Hepatocyte (in vitro differentiated cells): ENCODE results near the gene SIAH3. TPM values are rescaled to one million over a fixed set of nuclear protein-coding genes. Genes with fewer than 3 reads are reported as not detected.

Experiments
- DNase-seq: peaks from one replicate; pipeline ENCODE4 v3.0.0-alpha.2; 2016; ENCODE audit warnings: low spot score
- H2AFZ ChIP-seq: fragments of 200-600 bp; sonication (generic); 2 replicates; pipeline ENCODE4 v1.6.0; 2016; ENCODE audit warnings: antibody characterized with exemption, mild to moderate bottlenecking
- H3K27ac ChIP-seq: fragments of 200-600 bp; sonication (generic); 2 replicates; pipeline ENCODE4 v1.5.1; 2016; ENCODE audit warnings: mild to moderate bottlenecking
- H3K27me3 ChIP-seq: fragments of 200-600 bp; sonication (generic); 2 replicates; pipeline ENCODE4 v1.6.1; 2016
- H3K36me3 ChIP-seq: fragments of 200-600 bp; sonication (generic); replicated peaks from 2 replicates; pipeline ENCODE4 v1.5.1; 2016; ENCODE audit warnings: low read depth; ENCODE audit not compliant: insufficient read depth
- H3K4me1 ChIP-seq: fragments of 200-600 bp; sonication (generic); 2 replicates; pipeline ENCODE4 v1.5.1; 2016; ENCODE audit warnings: mild to moderate bottlenecking, moderate library complexity; ENCODE audit not compliant: insufficient read depth
- H3K4me2 ChIP-seq: fragments of 200-600 bp; sonication (generic); 2 replicates; pipeline ENCODE4 v1.6.0; 2016
- H3K4me3 ChIP-seq: fragments of 200-600 bp; sonication (generic); 2 replicates; pipeline ENCODE4 v1.5.1; 2016; ENCODE audit warnings: mild to moderate bottlenecking
- H3K79me2 ChIP-seq: fragments of 200-600 bp; sonication (generic); 2 replicates; pipeline ENCODE4 v1.6.0; 2017; ENCODE audit warnings: mild to moderate bottlenecking
- H3K9me2 ChIP-seq: fragments of 200-600 bp; sonication (generic); replicated peaks from 2 replicates; pipeline ENCODE4 v1.6.0; 2017; ENCODE audit warnings: mild to moderate bottlenecking; ENCODE audit not compliant: insufficient read depth
- H3K9me3 ChIP-seq: fragments of 200-600 bp; sonication (generic); 2 replicates; pipeline ENCODE4 v1.5.1; 2016; ENCODE audit warnings: low read depth, mild to moderate bottlenecking
- H4K20me1 ChIP-seq: fragments of 200-600 bp; sonication (generic); 2 replicates; pipeline ENCODE4 v1.6.0; 2016; ENCODE audit warnings: mild to moderate bottlenecking; ENCODE audit not compliant: insufficient read depth, poor library complexity, severe bottlenecking
- EZH2 ChIP-seq: fragments of 200-600 bp; sonication (generic); IDR thresholded peaks from 2 replicates; pipeline ENCODE4 v1.6.1; 2016; ENCODE audit warnings: antibody characterized with exemption, mild to moderate bottlenecking, borderline replicate concordance
- EZH2phosphoT487 ChIP-seq: fragments of 200-600 bp; sonication (generic); IDR thresholded peaks from one replicate; pipeline ENCODE4 v1.6.1; 2018; ENCODE audit warnings: antibody characterized with exemption, mild to moderate bottlenecking, low read depth, moderate library complexity; ENCODE audit not compliant: unreplicated experiment, severe bottlenecking
- WGBS: methylation state at CpG from one replicate; pipeline ENCODE4 v1.1.6; 2016; ENCODE audit warnings: low lambda C conversion rate; ENCODE audit errors: missing lambda C conversion rate; 5-methylcytosine and 5-hydroxymethylcytosine counted together
- polyA plus RNA-seq: library from polyadenylated mRNA; unstranded; fragments of >200 nt; fragmentation: Nextera tagmentation; extraction: Ambion mirVana; gene quantifications from 2 replicates; pipeline ENCODE4 v1.2.1, GENCODE V29; 2016
- total RNA-seq: library from RNA; depleted of rRNA; stranded (reverse); fragments of >200 nt; gene quantifications from 2 replicates; pipeline ENCODE4 v1.2.3, GENCODE V29; 2014
- TF ChIP-seq, protein P1 (sequence below): fragments of 200-600 bp; sonication (generic); IDR thresholded peaks from 2 replicates; pipeline ENCODE4 v1.5.1; 2016; ENCODE audit warnings: antibody characterized with exemption, mild to moderate bottlenecking; ENCODE audit not compliant: poor library complexity

Gene SIAH3
- total and polyA plus RNA-seq, 2 experiments from 2014 or later = 0.23 TPM; not detected in 1

DNA sequence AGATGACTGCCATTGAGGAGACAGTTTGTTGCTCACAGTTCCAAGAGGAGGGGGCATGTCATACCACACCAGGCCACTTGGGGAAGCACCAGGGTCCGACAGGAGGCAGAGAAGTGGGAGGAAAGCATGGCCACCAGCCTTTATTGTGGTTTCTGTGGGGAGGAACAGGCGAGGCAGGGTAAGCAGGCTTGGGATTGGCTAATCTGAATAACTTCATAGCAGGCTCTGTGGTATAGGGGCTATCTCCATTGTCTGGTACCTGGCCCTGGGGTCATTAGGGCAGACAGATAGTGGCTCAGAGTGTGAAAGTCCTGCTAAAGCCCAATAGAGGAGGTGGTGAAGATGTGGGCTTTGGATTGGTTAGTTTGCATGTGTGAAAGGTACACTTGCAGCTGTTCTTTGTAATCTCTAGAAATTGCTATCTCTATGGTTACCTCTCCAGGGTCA lies 114.0 kb downstream of the SIAH3 start:
- H3K27ac ChIP-seq = no peak overlapping the region
- no peak overlapping the region for H2AFZ ChIP-seq
- H3K36me3 ChIP-seq = no peaks in the 10 kb centered on the region
- no peaks in the 10 kb centered on the region for H4K20me1 ChIP-seq
- H3K9me3 ChIP-seq = no peaks in the 10 kb centered on the region
- H3K9me2 ChIP-seq = no peaks in the 10 kb centered on the region
- peaks cover 4% of the 10 kb centered on the region for H3K27me3 ChIP-seq
- TF ChIP-seq, protein P1, sequence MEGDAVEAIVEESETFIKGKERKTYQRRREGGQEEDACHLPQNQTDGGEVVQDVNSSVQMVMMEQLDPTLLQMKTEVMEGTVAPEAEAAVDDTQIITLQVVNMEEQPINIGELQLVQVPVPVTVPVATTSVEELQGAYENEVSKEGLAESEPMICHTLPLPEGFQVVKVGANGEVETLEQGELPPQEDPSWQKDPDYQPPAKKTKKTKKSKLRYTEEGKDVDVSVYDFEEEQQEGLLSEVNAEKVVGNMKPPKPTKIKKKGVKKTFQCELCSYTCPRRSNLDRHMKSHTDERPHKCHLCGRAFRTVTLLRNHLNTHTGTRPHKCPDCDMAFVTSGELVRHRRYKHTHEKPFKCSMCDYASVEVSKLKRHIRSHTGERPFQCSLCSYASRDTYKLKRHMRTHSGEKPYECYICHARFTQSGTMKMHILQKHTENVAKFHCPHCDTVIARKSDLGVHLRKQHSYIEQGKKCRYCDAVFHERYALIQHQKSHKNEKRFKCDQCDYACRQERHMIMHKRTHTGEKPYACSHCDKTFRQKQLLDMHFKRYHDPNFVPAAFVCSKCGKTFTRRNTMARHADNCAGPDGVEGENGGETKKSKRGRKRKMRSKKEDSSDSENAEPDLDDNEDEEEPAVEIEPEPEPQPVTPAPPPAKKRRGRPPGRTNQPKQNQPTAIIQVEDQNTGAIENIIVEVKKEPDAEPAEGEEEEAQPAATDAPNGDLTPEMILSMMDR = no peak
- TF ChIP-seq EZH2phosphoT487 (no peak), EZH2 (no peak)
- no peak overlapping the region for H3K4me2 ChIP-seq
- no peak overlapping the region for H3K4me3 ChIP-seq
- H3K79me2 ChIP-seq = no peaks in the 10 kb centered on the region
- 56% methylated on average over 2 of the region's 2 CpGs for WGBS
- DNase-seq = no peak
- H3K4me1 ChIP-seq = no peaks in the 10 kb centered on the region

DNA sequence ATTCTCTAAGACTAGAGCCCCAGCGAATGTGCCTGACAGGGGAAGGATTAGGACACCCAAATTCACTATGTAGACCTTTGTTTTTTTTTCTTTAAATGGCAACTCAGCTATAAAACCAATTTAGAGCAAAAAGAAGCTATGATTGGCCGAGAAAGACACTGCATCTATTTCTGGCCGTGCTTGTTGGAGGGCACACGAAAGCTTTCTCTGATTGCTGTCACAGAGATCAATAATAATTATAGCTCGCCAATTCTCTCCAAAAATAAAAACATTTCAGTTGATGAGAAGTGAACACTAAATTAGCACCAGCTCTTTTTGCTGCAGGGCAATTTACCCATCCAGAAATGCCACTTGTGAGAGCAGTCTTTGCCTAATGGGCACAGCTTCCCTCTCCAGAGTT lies 118.2 kb downstream of the SIAH3 start:
- no peak for TF ChIP-seq EZH2phosphoT487
- TF ChIP-seq EZH2 = no peak
- TF ChIP-seq, protein P1 = no peak
- WGBS = 86% methylated on average over 5 of the region's 5 CpGs
- H2AFZ ChIP-seq = no peak overlapping the region
- H4K20me1 ChIP-seq = no peaks in the 10 kb centered on the region
- H3K4me1 ChIP-seq = no peaks in the 10 kb centered on the region
- no peak overlapping the region for H3K27ac ChIP-seq
- H3K4me3 ChIP-seq = no peak overlapping the region
- H3K4me2 ChIP-seq = no peak overlapping the region
- H3K36me3 ChIP-seq = no peaks in the 10 kb centered on the region
- peaks cover 4% of the 10 kb centered on the region for H3K27me3 ChIP-seq
- no peaks in the 10 kb centered on the region for H3K9me2 ChIP-seq
- no peaks in the 10 kb centered on the region for H3K9me3 ChIP-seq
- H3K79me2 ChIP-seq = no peaks in the 10 kb centered on the region
- DNase-seq = no peak

DNA sequence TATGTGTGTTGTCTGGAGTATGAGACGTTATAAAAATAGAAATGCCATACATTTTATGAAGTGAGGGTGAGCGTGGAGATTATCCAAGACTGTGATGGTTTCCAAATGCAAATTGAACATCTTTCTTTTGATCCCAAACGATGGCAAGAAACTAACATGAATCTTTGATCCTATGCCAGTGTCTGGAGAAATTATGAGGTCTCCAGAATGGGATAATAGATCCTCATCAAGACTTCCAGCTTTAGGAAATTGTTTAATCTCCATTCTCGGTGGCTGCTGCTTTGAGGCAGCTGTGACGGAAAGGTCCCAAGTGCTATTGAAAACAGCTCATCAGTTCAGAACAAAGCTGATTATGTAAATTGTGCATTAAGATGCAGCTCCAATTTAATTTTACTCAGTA lies 118.6 kb downstream of the SIAH3 start:
- H3K79me2 ChIP-seq = no peaks in the 10 kb centered on the region
- H2AFZ ChIP-seq = no peak overlapping the region
- H3K4me2 ChIP-seq = no peak overlapping the region
- H3K9me3 ChIP-seq = no peaks in the 10 kb centered on the region
- TF ChIP-seq EZH2phosphoT487 = no peak
- no peak for TF ChIP-seq EZH2
- TF ChIP-seq, protein P1 = no peak
- peaks cover 4% of the 10 kb centered on the region for H3K27me3 ChIP-seq
- H3K4me3 ChIP-seq = no peak overlapping the region
- H3K9me2 ChIP-seq = no peaks in the 10 kb centered on the region
- H3K4me1 ChIP-seq = no peaks in the 10 kb centered on the region
- no peaks in the 10 kb centered on the region for H3K36me3 ChIP-seq
- H3K27ac ChIP-seq = no peak overlapping the region
- DNase-seq = no peak
- H4K20me1 ChIP-seq = no peaks in the 10 kb centered on the region
- 64% methylated on average over 5 of the region's 5 CpGs for WGBS

DNA sequence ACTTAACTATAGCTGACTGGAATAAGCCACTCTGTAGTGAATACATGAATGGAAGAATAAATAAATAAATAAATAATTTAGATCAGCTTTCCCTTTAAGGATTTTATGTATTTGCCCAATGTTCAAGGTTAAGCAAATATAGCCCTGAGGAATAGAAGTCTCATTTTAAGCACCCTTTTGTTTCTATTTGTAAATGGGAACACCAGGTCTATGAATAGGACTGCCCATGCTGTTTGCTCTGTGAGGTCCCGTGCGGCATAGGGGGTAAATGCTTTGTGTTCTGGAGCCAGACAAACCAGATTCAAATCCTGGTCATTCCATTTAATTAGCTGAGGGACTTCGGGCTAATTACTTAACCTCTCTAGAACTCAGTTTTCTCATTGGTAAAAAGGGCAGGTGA lies 120.1 kb downstream of the SIAH3 start:
- Histone ChIP-seq H3K36me3 (no peaks in the 10 kb centered on the region), H3K4me3 (no peak overlapping the region), H3K27me3 (peaks cover 4% of the 10 kb centered on the region), H3K79me2 (no peaks in the 10 kb centered on the region), H3K9me2 (no peaks in the 10 kb centered on the region), H3K4me1 (no peaks in the 10 kb centered on the region), H3K4me2 (no peak overlapping the region), H4K20me1 (no peaks in the 10 kb centered on the region), H3K9me3 (no peaks in the 10 kb centered on the region), H2AFZ (no peak overlapping the region), H3K27ac (no peak overlapping the region)
- 63% methylated on average over 3 of the region's 3 CpGs for WGBS
- no peak for TF ChIP-seq EZH2phosphoT487
- no peak for TF ChIP-seq EZH2
- TF ChIP-seq, protein P1 = no peak
- DNase-seq = no peak
